ENCODE data around the gene ETS1. TPM values are rescaled to one million over a fixed set of nuclear protein-coding genes. Genes with fewer than 3 reads are reported as not detected.

The ETS1 gene
- total RNA-seq, 4 donors from 2014 or later: 16.8 to 24.9 (median 21.8) TPM

- intact Hi-C loops (cut with DNase I; ENCODE audit: low total_unique reads): no loop called here
- no peak for TF ChIP-seq POLR2A (IDR thresholded peaks at IDR 0.05)
- no peak for TF ChIP-seq CTCF (IDR thresholded peaks at IDR 0.05 in 4 of 5, conservative IDR thresholded peaks at IDR 0.05 in 1 of 5)
Observed at GRCh38 chr11:128544471-128545051, 42.8 kb downstream of the ETS1 start.

GRCh38 chr11:128540469-128540868 is 46.9 kb downstream of the ETS1 start:
- TF ChIP-seq POLR2A (IDR thresholded peaks at IDR 0.05): no peak
- TF ChIP-seq CTCF (IDR thresholded peaks at IDR 0.05 in 4 of 5, conservative IDR thresholded peaks at IDR 0.05 in 1 of 5): no peak
- DNase-seq (no peak), ATAC-seq (no peak)
- Histone ChIP-seq H3K4me3 (no peak overlapping the region), H3K36me3 (no peaks in the 10 kb centered on the region), H3K27ac (no peak overlapping the region), H3K4me1 (peaks cover 10 to 13% of the 10 kb centered on the region in 2 donors), H3K9me3 (no peaks in the 10 kb centered on the region), H3K27me3 (no peaks in the 10 kb centered on the region)
- intact Hi-C loops (cut with DNase I; ENCODE audit: low total_unique reads) (no loop called here), in situ Hi-C loops (cut with MboI; ENCODE audit: low sequenced_read_pairs in 4 of 4) (no loop called here)

More at GRCh38 chr11:128544471-128545051, 42.8 kb downstream of the ETS1 start:
- Histone ChIP-seq H3K4me3 (no peak overlapping the region), H3K9me3 (no peaks in the 10 kb centered on the region), H3K27ac (peak overlapping the region; percentile 19 to 48 (median 29)), H3K36me3 (no peaks in the 10 kb centered on the region), H3K4me1 (peaks cover 16 to 25% of the 10 kb centered on the region in 2 donors), H3K27me3 (no peaks in the 10 kb centered on the region)
- ATAC-seq: peak in 1 of 2 donors; percentile 28
- no peak for DNase-seq
- in situ Hi-C loops (cut with MboI; ENCODE audit: low sequenced_read_pairs in 4 of 4): no loop called here

GRCh38 chr11:128536506-128536905 is 50.9 kb downstream of the ETS1 start:
- Histone ChIP-seq H3K4me1 (no peaks in the 10 kb centered on the region), H3K27ac (no peak overlapping the region), H3K27me3 (no peaks in the 10 kb centered on the region), H3K4me3 (no peak overlapping the region), H3K9me3 (no peaks in the 10 kb centered on the region), H3K36me3 (no peaks in the 10 kb centered on the region)
- intact Hi-C loops (cut with DNase I; ENCODE audit: low total_unique reads) (no loop called here), in situ Hi-C loops (cut with MboI; ENCODE audit: low sequenced_read_pairs in 4 of 4) (no loop called here)
- ATAC-seq: no peak
- DNase-seq: no peak
- TF ChIP-seq POLR2A (IDR thresholded peaks at IDR 0.05) (no peak), CTCF (IDR thresholded peaks at IDR 0.05 in 4 of 5, conservative IDR thresholded peaks at IDR 0.05 in 1 of 5) (no peak)

GRCh38 chr11:128535468-128536457 is 51.6 kb downstream of the ETS1 start:
- Histone ChIP-seq H3K36me3 (no peaks in the 10 kb centered on the region), H3K9me3 (no peaks in the 10 kb centered on the region), H3K27ac (no peak overlapping the region), H3K4me3 (no peak overlapping the region), H3K4me1 (no peaks in the 10 kb centered on the region), H3K27me3 (no peaks in the 10 kb centered on the region)
- DNase-seq: no peak
- in situ Hi-C loops (cut with MboI; ENCODE audit: low sequenced_read_pairs in 4 of 4): no loop called here
- intact Hi-C loops (cut with DNase I; ENCODE audit: low total_unique reads): no loop called here
- TF ChIP-seq POLR2A (IDR thresholded peaks at IDR 0.05) (no peak), CTCF (IDR thresholded peaks at IDR 0.05 in 4 of 5, conservative IDR thresholded peaks at IDR 0.05 in 1 of 5) (no peak)
- no peak for ATAC-seq

Data from gastrocnemius medialis (tissue), 4 donors.